NB4 (cell line): ENCODE measurements around the gene MAST4.

ENCODE experiments used
- DNase-seq: peaks from one replicate; pipeline ENCODE4 v3.0.0; 2010; ENCODE audit warnings: low read depth
- H3K4me3 ChIP-seq: one replicate; pipeline ENCODE4 v1.5.1; 2011; ENCODE audit warnings: mild to moderate bottlenecking, low read depth, low read length, moderate library complexity
- CTCF ChIP-seq: IDR thresholded peaks from one replicate; pipeline ENCODE4 v1.5.1; 2012; ENCODE audit warnings: low read depth, low read length
- MAX ChIP-seq: IDR thresholded peaks from 2 replicates; pipeline ENCODE4 v1.6.1; 2011; ENCODE audit warnings: low read depth, low read length
- MYC ChIP-seq: IDR thresholded peaks from 2 replicates; pipeline ENCODE4 v1.6.1; 2011; ENCODE audit warnings: low read depth, low read length
- POLR2A ChIP-seq: IDR thresholded peaks from 2 replicates; pipeline ENCODE4 v1.6.1; 2011; ENCODE audit warnings: mild to moderate bottlenecking; ENCODE audit not compliant: insufficient read length; ENCODE audit errors: extremely low read depth

Gene MAST4

GRCh38 chr5:67030289-67031056, 434.3 kb downstream of the MAST4 start:
- no peak for TF ChIP-seq POLR2A
- no peak for TF ChIP-seq MAX
- no peak for TF ChIP-seq MYC
- no peak for DNase-seq
- no peak overlapping the region for H3K4me3 ChIP-seq

GRCh38 chr5:67031057-67031443, 434.9 kb downstream of the MAST4 start:
- TF ChIP-seq MYC, result no peak
- TF ChIP-seq POLR2A, result no peak
- TF ChIP-seq MAX, result no peak
- TF ChIP-seq CTCF, result no peak
- H3K4me3 ChIP-seq, result no peak overlapping the region
- no peak for DNase-seq

GRCh38 chr5:67031692-67032091, 435.5 kb downstream of the MAST4 start:
- TF ChIP-seq POLR2A, result no peak
- DNase-seq, result no peak
- no peak overlapping the region for H3K4me3 ChIP-seq

- peak; percentile 33 for DNase-seq
- no peak overlapping the region for H3K4me3 ChIP-seq
- no peak for TF ChIP-seq MAX
- TF ChIP-seq POLR2A, result no peak
- no peak for TF ChIP-seq CTCF
- TF ChIP-seq MYC, result no peak
Observed at GRCh38 chr5:67032921-67033664, 436.9 kb downstream of the MAST4 start.

- TF ChIP-seq MAX (no peak), POLR2A (no peak), MYC (no peak), CTCF (no peak)
- no peak overlapping the region for H3K4me3 ChIP-seq
- peak; percentile 2 for DNase-seq
Observed at GRCh38 chr5:67033880-67034651, 437.9 kb downstream of the MAST4 start.

- TF ChIP-seq MYC (no peak), CTCF (no peak), MAX (no peak), POLR2A (no peak)
- H3K4me3 ChIP-seq, result no peak overlapping the region
- DNase-seq, result no peak
Observed at GRCh38 chr5:67035098-67035740, 439.0 kb downstream of the MAST4 start.
